ENCODE measurements around the gene NACA2. TPM values are rescaled to one million over a fixed set of nuclear protein-coding genes. Genes with fewer than 3 reads are reported as not detected.

Gene NACA2
- total RNA-seq, 1 experiment from 2014 or later: not detected

DNA sequence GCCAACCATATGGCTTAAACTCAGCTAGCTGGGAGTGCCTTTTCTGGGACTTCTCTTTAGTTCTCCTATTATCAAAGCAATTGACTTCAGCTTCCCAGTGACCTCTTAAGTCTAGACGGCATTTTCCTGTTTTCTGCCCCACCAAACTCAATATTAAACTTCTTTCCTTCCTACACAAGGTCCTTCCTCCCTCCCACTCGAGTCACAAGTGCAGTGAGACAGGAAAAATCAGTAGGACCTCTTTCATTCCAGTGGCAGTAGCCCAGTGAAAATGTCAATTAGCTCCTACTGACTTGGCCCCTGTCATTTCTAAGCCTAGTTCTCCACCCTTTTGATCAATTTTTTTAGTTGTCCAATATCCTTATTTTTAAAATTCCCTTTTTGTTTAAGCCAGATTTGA lies 9.6 kb upstream of the NACA2 start:
- ATAC-seq (no peak), DNase-seq (ENCODE audit: low spot score) (no peak)
- Mint-ChIP-seq H3K36me3 (no peaks in the 10 kb centered on the region), H3K4me1 (no peaks in the 10 kb centered on the region), H3K27ac (no peak overlapping the region), H3K4me3 (no peak overlapping the region), H3K27me3 (ENCODE audit: low read depth) (no peaks in the 10 kb centered on the region), H3K9me3 (no peaks in the 10 kb centered on the region)
- ChIA-PET POLR2A (no interaction called here), CTCF (no interaction called here)
- TF ChIP-seq NFE2L1 (CRISPR knock-in tag; IDR thresholded peaks at IDR 0.05): no peak
- TF ChIP-seq, protein P1, sequence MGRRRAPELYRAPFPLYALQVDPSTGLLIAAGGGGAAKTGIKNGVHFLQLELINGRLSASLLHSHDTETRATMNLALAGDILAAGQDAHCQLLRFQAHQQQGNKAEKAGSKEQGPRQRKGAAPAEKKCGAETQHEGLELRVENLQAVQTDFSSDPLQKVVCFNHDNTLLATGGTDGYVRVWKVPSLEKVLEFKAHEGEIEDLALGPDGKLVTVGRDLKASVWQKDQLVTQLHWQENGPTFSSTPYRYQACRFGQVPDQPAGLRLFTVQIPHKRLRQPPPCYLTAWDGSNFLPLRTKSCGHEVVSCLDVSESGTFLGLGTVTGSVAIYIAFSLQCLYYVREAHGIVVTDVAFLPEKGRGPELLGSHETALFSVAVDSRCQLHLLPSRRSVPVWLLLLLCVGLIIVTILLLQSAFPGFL (CRISPR knock-in tag; IDR thresholded peaks at IDR 0.05; ENCODE audit: borderline replicate concordance): no peak
- TF ChIP-seq ZNF416 (CRISPR knock-in tag; IDR thresholded peaks at IDR 0.05): no peak
- TF ChIP-seq CREB1 (CRISPR knock-in tag; IDR thresholded peaks at IDR 0.05): no peak
- TF ChIP-seq, protein P2, sequence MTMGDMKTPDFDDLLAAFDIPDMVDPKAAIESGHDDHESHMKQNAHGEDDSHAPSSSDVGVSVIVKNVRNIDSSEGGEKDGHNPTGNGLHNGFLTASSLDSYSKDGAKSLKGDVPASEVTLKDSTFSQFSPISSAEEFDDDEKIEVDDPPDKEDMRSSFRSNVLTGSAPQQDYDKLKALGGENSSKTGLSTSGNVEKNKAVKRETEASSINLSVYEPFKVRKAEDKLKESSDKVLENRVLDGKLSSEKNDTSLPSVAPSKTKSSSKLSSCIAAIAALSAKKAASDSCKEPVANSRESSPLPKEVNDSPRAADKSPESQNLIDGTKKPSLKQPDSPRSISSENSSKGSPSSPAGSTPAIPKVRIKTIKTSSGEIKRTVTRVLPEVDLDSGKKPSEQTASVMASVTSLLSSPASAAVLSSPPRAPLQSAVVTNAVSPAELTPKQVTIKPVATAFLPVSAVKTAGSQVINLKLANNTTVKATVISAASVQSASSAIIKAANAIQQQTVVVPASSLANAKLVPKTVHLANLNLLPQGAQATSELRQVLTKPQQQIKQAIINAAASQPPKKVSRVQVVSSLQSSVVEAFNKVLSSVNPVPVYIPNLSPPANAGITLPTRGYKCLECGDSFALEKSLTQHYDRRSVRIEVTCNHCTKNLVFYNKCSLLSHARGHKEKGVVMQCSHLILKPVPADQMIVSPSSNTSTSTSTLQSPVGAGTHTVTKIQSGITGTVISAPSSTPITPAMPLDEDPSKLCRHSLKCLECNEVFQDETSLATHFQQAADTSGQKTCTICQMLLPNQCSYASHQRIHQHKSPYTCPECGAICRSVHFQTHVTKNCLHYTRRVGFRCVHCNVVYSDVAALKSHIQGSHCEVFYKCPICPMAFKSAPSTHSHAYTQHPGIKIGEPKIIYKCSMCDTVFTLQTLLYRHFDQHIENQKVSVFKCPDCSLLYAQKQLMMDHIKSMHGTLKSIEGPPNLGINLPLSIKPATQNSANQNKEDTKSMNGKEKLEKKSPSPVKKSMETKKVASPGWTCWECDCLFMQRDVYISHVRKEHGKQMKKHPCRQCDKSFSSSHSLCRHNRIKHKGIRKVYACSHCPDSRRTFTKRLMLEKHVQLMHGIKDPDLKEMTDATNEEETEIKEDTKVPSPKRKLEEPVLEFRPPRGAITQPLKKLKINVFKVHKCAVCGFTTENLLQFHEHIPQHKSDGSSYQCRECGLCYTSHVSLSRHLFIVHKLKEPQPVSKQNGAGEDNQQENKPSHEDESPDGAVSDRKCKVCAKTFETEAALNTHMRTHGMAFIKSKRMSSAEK (CRISPR knock-in tag; IDR thresholded peaks at IDR 0.05; ENCODE audit: borderline replicate concordance): no peak
- TF ChIP-seq, protein P3, sequence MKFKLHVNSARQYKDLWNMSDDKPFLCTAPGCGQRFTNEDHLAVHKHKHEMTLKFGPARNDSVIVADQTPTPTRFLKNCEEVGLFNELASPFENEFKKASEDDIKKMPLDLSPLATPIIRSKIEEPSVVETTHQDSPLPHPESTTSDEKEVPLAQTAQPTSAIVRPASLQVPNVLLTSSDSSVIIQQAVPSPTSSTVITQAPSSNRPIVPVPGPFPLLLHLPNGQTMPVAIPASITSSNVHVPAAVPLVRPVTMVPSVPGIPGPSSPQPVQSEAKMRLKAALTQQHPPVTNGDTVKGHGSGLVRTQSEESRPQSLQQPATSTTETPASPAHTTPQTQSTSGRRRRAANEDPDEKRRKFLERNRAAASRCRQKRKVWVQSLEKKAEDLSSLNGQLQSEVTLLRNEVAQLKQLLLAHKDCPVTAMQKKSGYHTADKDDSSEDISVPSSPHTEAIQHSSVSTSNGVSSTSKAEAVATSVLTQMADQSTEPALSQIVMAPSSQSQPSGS (CRISPR knock-in tag; IDR thresholded peaks at IDR 0.05; ENCODE audit: borderline replicate concordance, low read depth): no peak
- TF ChIP-seq IRF2 (CRISPR knock-in tag; IDR thresholded peaks at IDR 0.05; ENCODE audit: borderline replicate concordance, low read depth): no peak
- TF ChIP-seq EMX1 (CRISPR knock-in tag; IDR thresholded peaks at IDR 0.05): no peak
- TF ChIP-seq, protein P4, sequence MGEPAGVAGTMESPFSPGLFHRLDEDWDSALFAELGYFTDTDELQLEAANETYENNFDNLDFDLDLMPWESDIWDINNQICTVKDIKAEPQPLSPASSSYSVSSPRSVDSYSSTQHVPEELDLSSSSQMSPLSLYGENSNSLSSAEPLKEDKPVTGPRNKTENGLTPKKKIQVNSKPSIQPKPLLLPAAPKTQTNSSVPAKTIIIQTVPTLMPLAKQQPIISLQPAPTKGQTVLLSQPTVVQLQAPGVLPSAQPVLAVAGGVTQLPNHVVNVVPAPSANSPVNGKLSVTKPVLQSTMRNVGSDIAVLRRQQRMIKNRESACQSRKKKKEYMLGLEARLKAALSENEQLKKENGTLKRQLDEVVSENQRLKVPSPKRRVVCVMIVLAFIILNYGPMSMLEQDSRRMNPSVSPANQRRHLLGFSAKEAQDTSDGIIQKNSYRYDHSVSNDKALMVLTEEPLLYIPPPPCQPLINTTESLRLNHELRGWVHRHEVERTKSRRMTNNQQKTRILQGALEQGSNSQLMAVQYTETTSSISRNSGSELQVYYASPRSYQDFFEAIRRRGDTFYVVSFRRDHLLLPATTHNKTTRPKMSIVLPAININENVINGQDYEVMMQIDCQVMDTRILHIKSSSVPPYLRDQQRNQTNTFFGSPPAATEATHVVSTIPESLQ (CRISPR knock-in tag; IDR thresholded peaks at IDR 0.05): no peak
- TF ChIP-seq, protein P5, sequence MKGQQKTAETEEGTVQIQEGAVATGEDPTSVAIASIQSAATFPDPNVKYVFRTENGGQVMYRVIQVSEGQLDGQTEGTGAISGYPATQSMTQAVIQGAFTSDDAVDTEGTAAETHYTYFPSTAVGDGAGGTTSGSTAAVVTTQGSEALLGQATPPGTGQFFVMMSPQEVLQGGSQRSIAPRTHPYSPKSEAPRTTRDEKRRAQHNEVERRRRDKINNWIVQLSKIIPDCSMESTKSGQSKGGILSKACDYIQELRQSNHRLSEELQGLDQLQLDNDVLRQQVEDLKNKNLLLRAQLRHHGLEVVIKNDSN (CRISPR knock-in tag; IDR thresholded peaks at IDR 0.05): no peak
- TF ChIP-seq, protein P6, sequence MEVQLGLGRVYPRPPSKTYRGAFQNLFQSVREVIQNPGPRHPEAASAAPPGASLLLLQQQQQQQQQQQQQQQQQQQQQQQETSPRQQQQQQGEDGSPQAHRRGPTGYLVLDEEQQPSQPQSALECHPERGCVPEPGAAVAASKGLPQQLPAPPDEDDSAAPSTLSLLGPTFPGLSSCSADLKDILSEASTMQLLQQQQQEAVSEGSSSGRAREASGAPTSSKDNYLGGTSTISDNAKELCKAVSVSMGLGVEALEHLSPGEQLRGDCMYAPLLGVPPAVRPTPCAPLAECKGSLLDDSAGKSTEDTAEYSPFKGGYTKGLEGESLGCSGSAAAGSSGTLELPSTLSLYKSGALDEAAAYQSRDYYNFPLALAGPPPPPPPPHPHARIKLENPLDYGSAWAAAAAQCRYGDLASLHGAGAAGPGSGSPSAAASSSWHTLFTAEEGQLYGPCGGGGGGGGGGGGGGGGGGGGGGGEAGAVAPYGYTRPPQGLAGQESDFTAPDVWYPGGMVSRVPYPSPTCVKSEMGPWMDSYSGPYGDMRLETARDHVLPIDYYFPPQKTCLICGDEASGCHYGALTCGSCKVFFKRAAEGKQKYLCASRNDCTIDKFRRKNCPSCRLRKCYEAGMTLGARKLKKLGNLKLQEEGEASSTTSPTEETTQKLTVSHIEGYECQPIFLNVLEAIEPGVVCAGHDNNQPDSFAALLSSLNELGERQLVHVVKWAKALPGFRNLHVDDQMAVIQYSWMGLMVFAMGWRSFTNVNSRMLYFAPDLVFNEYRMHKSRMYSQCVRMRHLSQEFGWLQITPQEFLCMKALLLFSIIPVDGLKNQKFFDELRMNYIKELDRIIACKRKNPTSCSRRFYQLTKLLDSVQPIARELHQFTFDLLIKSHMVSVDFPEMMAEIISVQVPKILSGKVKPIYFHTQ (CRISPR knock-in tag; IDR thresholded peaks at IDR 0.05): no peak
- TF ChIP-seq, protein P7, sequence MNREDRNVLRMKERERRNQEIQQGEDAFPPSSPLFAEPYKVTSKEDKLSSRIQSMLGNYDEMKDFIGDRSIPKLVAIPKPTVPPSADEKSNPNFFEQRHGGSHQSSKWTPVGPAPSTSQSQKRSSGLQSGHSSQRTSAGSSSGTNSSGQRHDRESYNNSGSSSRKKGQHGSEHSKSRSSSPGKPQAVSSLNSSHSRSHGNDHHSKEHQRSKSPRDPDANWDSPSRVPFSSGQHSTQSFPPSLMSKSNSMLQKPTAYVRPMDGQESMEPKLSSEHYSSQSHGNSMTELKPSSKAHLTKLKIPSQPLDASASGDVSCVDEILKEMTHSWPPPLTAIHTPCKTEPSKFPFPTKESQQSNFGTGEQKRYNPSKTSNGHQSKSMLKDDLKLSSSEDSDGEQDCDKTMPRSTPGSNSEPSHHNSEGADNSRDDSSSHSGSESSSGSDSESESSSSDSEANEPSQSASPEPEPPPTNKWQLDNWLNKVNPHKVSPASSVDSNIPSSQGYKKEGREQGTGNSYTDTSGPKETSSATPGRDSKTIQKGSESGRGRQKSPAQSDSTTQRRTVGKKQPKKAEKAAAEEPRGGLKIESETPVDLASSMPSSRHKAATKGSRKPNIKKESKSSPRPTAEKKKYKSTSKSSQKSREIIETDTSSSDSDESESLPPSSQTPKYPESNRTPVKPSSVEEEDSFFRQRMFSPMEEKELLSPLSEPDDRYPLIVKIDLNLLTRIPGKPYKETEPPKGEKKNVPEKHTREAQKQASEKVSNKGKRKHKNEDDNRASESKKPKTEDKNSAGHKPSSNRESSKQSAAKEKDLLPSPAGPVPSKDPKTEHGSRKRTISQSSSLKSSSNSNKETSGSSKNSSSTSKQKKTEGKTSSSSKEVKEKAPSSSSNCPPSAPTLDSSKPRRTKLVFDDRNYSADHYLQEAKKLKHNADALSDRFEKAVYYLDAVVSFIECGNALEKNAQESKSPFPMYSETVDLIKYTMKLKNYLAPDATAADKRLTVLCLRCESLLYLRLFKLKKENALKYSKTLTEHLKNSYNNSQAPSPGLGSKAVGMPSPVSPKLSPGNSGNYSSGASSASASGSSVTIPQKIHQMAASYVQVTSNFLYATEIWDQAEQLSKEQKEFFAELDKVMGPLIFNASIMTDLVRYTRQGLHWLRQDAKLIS (CRISPR knock-in tag; IDR thresholded peaks at IDR 0.05; ENCODE audit: borderline replicate concordance): no peak

All from WTC11 (cell line).